ENCODE data around the gene LIMK1. TPM values are rescaled to one million over a fixed set of nuclear protein-coding genes. Genes with fewer than 3 reads are reported as not detected.
A peak's percentile ranks its signal among the peaks of the same experiment; 100 is the strongest.
"Not testable (repeated sequence)": the region's sequence is repeated elsewhere in the genome, so short reads cannot be mapped to it uniquely, and the experiment has no call there.

LIMK1 gene
- 10 to 100 TPM; 21.8 to 25.6 (median 23.5) TPM for polyA plus RNA-seq (ENCODE audit: insufficient read length in 4 of 4)

- DNase-seq (ENCODE audit: low read depth in 4 of 4, low spot score in 3 of 4), result peak in 2 of 4 donors; percentile 77 to 78
These were observed at the start of gene LIMK1 for GRCh38 chr7:74083117-74083876. Gene LIMK1 (plus strand): TSS chr7:74083804. CDS start chr7:74083991, 187 bp downstream.

DNA sequence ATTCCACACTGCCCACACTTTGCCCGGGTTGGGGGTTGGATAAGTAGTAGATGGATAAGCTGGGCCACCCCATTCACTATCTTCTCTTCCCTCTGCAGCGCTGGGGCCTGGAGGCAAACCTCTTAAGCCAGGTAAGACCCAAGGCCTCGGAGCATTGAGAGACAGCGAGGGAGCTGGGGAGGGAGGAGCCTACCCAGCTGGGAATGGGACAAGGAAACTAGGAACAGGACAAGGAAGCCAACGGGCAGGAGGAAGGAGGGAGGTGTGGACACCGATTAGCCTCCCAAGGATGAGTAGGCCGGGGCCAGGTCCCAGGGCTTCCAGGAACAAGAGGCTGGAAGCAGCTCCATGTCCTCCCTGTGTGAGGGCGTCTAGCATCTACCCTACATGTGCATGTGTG, 46.0 kb upstream of the LIMK1 start:
- DNase-seq (ENCODE audit: low read depth in 4 of 4, low spot score in 3 of 4), result no peak

GRCh38 chr7:74038194-74038961, 45.2 kb upstream of the LIMK1 start:
- DNase-seq (ENCODE audit: low read depth in 4 of 4, low spot score in 3 of 4), result no peak

DNA sequence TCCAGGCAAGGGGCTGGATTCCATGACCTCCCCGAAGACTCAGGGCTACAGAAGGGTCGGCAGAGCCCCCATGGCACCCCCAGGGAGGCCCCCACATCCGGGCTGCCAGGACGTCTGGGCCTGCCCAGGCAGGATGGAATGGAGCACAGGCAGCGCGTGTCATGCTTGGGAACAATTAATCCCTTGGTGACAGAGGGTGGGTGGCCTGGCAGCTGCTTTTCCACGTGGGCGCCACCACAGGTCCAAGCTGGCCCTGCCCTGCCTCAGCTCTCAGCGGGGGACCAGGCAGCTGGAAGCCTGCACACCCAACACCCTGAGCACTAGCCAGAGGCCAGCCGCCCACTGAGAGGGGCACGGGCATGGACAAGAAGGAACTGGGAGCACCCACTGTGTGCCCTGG, 44.3 kb upstream of the LIMK1 start:
- no peak for DNase-seq (ENCODE audit: low read depth in 4 of 4, low spot score in 3 of 4)

DNA sequence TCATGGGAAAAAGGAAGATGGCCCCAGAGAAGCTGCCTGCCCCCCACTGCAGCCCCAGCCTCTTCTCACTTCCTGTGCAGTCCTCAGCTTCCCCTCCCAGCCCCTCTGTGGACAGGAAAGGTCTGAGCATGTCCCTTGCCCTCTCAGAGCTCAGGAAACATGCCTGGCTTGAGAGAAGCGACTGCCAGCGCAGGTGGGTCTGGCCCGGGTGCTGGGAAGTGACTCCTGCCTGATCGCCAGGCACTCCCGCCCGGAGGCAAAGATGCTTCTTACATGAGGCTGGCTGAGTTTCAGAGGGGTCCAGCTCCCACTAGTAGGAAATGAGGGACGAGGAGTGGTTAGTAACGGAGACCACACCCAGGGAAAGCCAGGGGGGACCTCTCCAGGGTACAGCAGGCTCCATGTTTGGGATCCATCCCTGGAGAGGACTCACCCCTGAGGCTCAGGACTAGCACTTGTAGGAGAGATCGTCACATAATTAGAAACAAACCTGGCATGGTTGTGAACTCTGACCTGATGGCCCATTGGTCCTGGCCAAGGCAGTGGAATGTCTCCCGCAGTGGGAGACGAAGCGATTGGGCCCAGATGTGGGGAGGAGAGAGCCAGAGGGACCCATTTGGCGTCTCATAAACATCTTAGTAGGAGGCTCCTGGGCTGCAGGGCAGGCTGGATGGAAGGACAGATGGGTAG, 43.4 kb upstream of the LIMK1 start:
- DNase-seq (ENCODE audit: low read depth in 4 of 4, low spot score in 3 of 4), result no peak

GRCh38 chr7:74040791-74041520, 42.6 kb upstream of the LIMK1 start:
- DNase-seq (ENCODE audit: low read depth in 4 of 4, low spot score in 3 of 4), result no peak

DNA sequence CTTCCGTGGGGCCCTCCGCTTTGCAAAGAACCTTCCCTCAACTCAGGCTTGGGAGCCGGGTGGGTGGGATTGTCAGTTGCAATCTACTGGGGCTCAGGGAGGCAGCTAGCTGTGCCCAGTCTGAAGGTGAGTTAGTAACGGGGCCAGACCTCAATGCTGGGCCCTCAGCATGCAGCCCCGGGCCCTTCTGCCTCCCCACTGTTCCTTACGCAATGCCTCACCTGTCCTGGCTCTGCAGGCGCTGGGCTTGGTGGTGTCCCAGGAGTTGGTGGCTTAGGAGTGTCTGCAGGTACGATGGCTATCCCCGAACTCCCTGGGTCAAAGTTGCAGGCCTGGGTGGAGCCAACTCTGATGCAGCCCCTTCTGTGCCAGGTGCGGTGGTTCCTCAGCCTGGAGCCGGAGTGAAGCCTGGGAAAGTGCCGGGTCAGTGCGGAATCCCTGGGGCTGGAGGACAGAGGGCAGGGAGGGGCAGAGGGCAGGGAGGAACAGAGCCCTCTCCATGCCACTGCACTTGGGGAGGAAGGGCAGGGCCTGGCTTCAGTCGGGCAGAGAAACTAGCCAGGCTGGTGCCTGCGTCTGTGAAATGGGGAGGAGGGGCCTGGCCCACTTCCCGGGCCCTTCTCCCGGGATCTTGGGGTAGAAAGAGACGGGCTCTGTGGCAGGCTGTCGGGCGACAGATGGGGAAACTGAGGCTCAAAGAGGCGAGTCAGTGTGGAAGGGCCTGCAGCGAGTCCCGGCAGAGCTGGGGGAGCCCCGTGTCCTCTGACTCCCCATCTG, 40.7 kb upstream of the LIMK1 start:
- DNase-seq (ENCODE audit: low read depth in 4 of 4, low spot score in 3 of 4), result no peak

DNA sequence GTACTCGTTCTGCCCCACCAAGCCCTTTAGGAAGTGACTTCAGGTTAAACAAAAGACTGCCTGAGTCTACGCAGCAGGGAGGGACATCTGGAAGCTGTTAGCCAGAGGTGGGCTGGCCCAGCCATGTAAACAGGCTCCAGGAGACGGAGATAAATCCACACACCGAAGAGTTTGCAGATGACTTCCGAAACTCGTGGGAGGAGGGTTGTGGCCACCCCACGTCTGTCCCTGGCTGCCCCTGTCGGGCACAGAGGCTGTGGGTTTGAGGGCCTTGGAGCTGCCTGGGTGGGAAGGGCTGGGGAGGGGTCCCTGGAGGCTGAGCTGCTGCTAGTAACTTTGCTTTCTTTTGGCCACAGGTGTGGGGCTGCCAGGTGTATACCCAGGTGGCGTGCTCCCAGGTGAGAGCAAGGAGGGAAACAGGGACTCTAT, 40.1 kb upstream of the LIMK1 start:
- no peak for DNase-seq (ENCODE audit: low read depth in 4 of 4, low spot score in 3 of 4)

GRCh38 chr7:74044366-74045350, 38.9 kb upstream of the LIMK1 start:
- DNase-seq (ENCODE audit: low read depth in 4 of 4, low spot score in 3 of 4), result no peak

- not testable (repeated sequence) for DNase-seq (ENCODE audit: low read depth in 4 of 4, low spot score in 3 of 4)
These were observed 37.0 kb upstream of the LIMK1 start for GRCh38 chr7:74046581-74046980.

- no peak for DNase-seq (ENCODE audit: low read depth in 4 of 4, low spot score in 3 of 4)
These were observed 35.7 kb upstream of the LIMK1 start for GRCh38 chr7:74047804-74048380.

GRCh38 chr7:74048999-74049599, 34.5 kb upstream of the LIMK1 start:
- DNase-seq (ENCODE audit: low read depth in 4 of 4, low spot score in 3 of 4), result no peak

GRCh38 chr7:74049997-74050798, 33.4 kb upstream of the LIMK1 start:
- DNase-seq (ENCODE audit: low read depth in 4 of 4, low spot score in 3 of 4), result no peak

GRCh38 chr7:74051193-74051592, 32.4 kb upstream of the LIMK1 start:
- DNase-seq (ENCODE audit: low read depth in 4 of 4, low spot score in 3 of 4), result no peak

- no peak for DNase-seq (ENCODE audit: low read depth in 4 of 4, low spot score in 3 of 4)
These were observed 31.8 kb upstream of the LIMK1 start for GRCh38 chr7:74051629-74052410.

GRCh38 chr7:74052628-74053027, 31.0 kb upstream of the LIMK1 start:
- no peak for DNase-seq (ENCODE audit: low read depth in 4 of 4, low spot score in 3 of 4)

Data from right renal pelvis (tissue), 4 donors.